HepG2 (cell line): ENCODE data around the gene SNX24. TPM values are rescaled to one million over a fixed set of nuclear protein-coding genes. Genes with fewer than 3 reads are reported as not detected.

Source experiments
- ATAC-seq: fragments of 200-7000 bp; cut with Tn5 transposase; 3 replicates; pipeline ENCODE4 v1.9.1; 2020; ENCODE audit warnings: mild to moderate bottlenecking, moderate library complexity
- BruUV-seq: library from RNA; stranded (reverse); fragments of 400-500 nt; replicated peaks from 2 replicates; lab custom pipeline; 2021; lab: Mats Ljungman, UMichigan
- CTCF ChIA-PET: fragments of 300-600 bp; formaldehyde crosslinking; extraction: SDS; loops from one replicate; lab custom pipeline; 2021; ENCODE audit warnings: low total read pairs, inconsistent platforms, low intra/inter-chr PET ratio; lab: Yijun Ruan, JAX
- POLR2A ChIA-PET: fragments of 350-600 bp; sonication (Branson Sonifier 250); formaldehyde crosslinking; loops from one replicate; lab custom pipeline; 2020; ENCODE audit warnings: antibody characterized with exemption, inconsistent platforms; lab: Yijun Ruan, JAX
- DNase-seq: peaks from one replicate; pipeline ENCODE4 v3.0.0-alpha.2; 2015; ENCODE audit warnings: low spot score
- FAIRE-seq: peaks from 3 replicates; lab custom pipeline; 2011; peaks lifted over from hg19 to GRCh38; lab: Jason Lieb, UNC
- H2AFZ ChIP-seq: one replicate; pipeline ENCODE4 v1.6.1; 2011; ENCODE audit warnings: low read length, inconsistent platforms
- H3K27ac ChIP-seq: fragments of 300-600 bp; 3 replicates; pipeline ENCODE4 v1.8.0; 2011; ENCODE audit warnings: mixed run types, mild to moderate bottlenecking, mixed read lengths, low read length, inconsistent platforms; ENCODE audit not compliant: insufficient read depth; ENCODE audit errors: extremely low read length
- H3K27me3 ChIP-seq, 2 experiments: fragments of 200-600 bp in 1 of 2; 2 replicates in 1 of 2; 3 replicates in 1 of 2; pipeline versions ENCODE4 v1.6.0 to v1.8.0; 2011; ENCODE audit warnings: low read length in 2 of 2, mild to moderate bottlenecking in 2 of 2, moderate library complexity in 2 of 2, inconsistent platforms in 1 of 2; ENCODE audit not compliant: insufficient read depth in 2 of 2, control insufficient read depth in 1 of 2
- H3K36me3 ChIP-seq, 2 experiments: fragments of 200-600 bp in 1 of 2; replicated peaks in 1 of 2; 2 replicates in 1 of 2; 3 replicates in 1 of 2; pipeline versions ENCODE4 v1.5.1 to v1.8.0; 2011; ENCODE audit warnings: low read length in 2 of 2, inconsistent platforms in 1 of 2; ENCODE audit not compliant: insufficient read depth in 2 of 2, control insufficient read depth in 1 of 2
- H3K4me1 ChIP-seq: 2 replicates; pipeline ENCODE4 v1.5.1; 2012; ENCODE audit warnings: low read length, inconsistent platforms; ENCODE audit not compliant: insufficient read depth
- H3K4me2 ChIP-seq: 2 replicates; pipeline ENCODE4 v1.6.0; 2011; ENCODE audit warnings: low read depth, low read length, inconsistent platforms
- H3K4me3 ChIP-seq, 3 experiments: fragments of 200-600 bp in 1 of 3; sonication (generic), shearing (Covaris generic) in 1 of 3; replicated peaks in 1 of 3; 2 replicates each; pipeline ENCODE4 v1.5.1; 2011 to 2016; ENCODE audit warnings: low read length in 3 of 3, inconsistent platforms in 2 of 3, low read depth in 2 of 3, mild to moderate bottlenecking in 2 of 3, control low read depth in 1 of 3, mixed read lengths in 1 of 3; ENCODE audit not compliant: insufficient read depth in 1 of 3
- H3K79me2 ChIP-seq: one replicate; pipeline ENCODE4 v1.6.1; 2011; ENCODE audit warnings: low read length, inconsistent platforms; ENCODE audit not compliant: insufficient read depth
- H3K9ac ChIP-seq: 2 replicates; pipeline ENCODE4 v1.6.0; 2011; ENCODE audit warnings: mild to moderate bottlenecking, low read depth, low read length, inconsistent platforms; ENCODE audit not compliant: insufficient read depth
- H3K9me3 ChIP-seq: 2 replicates; pipeline ENCODE4 v1.5.1; 2012; ENCODE audit warnings: mild to moderate bottlenecking, low read length
- H4K20me1 ChIP-seq: 2 replicates; pipeline ENCODE4 v1.6.0; 2011; ENCODE audit warnings: inconsistent platforms, mild to moderate bottlenecking, low read length, moderate library complexity; ENCODE audit not compliant: insufficient read depth
- BCL6 ChIP-seq: IDR thresholded peaks from 2 replicates; pipeline ENCODE4 v1.6.1; 2016; ENCODE audit warnings: missing genetic modification reagents, missing compliant biosample characterization
- CREB1 ChIP-seq, 2 experiments: fragments of 450-650 bp in 1 of 2; IDR thresholded peaks; 2 replicates each; pipeline ENCODE4 v1.6.1; 2016 to 2017; ENCODE audit warnings: control low read depth in 1 of 2, mild to moderate bottlenecking in 1 of 2, missing compliant biosample characterization in 1 of 2, missing genetic modification characterization in 1 of 2
- KDM4B ChIP-seq: sonication (generic); formaldehyde crosslinking; IDR thresholded peaks from 2 replicates; pipeline ENCODE4 v1.4.0; 2020; ENCODE audit warnings: missing genetic modification reagents
- MTA3 ChIP-seq: sonication (generic); formaldehyde crosslinking; IDR thresholded peaks from 2 replicates; pipeline ENCODE4 v1.4.0; 2020; ENCODE audit warnings: missing genetic modification reagents
- NCOA5 ChIP-seq: sonication (generic); formaldehyde crosslinking; IDR thresholded peaks from 2 replicates; pipeline ENCODE4 v1.4.0; 2020; ENCODE audit warnings: missing genetic modification reagents
- ZNF331 ChIP-seq: sonication (generic); formaldehyde crosslinking; IDR thresholded peaks from 2 replicates; pipeline ENCODE4 v1.4.0; 2020; ENCODE audit warnings: missing genetic modification reagents
- WGBS: methylation state at CpG from one replicate; pipeline ENCODE4 v1.1.6; 2017; ENCODE audit warnings: low lambda C conversion rate; 5-methylcytosine and 5-hydroxymethylcytosine counted together
- in situ Hi-C: cut with HindIII; loops from 2 replicates; pipeline ENCODE4 v1.10.0; 2017; ENCODE audit warnings: low pct_unique_long_range_greater_than_20kb; ENCODE audit not compliant: extremely low pct_ligation_motif_present
- intact Hi-C: fragments of 100-400 bp; cut with micrococcal nuclease; formaldehyde crosslinking; loops from one replicate; pipeline ENCODE4 v1.10.0; 2022; ENCODE audit not compliant: unreplicated experiment
- polyA plus RNA-seq, 8 experiments: library from polyadenylated mRNA; depleted of rRNA in 3 of 8; stranded (reverse) in 7 of 8; unstranded in 1 of 8; fragments of >200 nt; fragmentation: Illumina TruSeq in 4 of 8; extraction: Trizol in 4 of 8; gene quantifications; 2 replicates each; pipeline versions ENCODE4 v1.2.1 to v1.2.3, GENCODE V29; 2011 to 2016; ENCODE audit warnings: low read depth in 4 of 8, missing spikeins in 1 of 8, mixed read lengths in 1 of 8; ENCODE audit not compliant: insufficient read depth in 1 of 8
- total RNA-seq, 5 experiments: library from RNA; depleted of rRNA; stranded (reverse); fragments of >200 nt; fragmentation: Illumina TruSeq; extraction: Trizol; gene quantifications; 2 replicates each; pipeline ENCODE4 v1.2.3, GENCODE V29; 2016; ENCODE audit warnings: low read depth in 1 of 5
- TF ChIP-seq, protein P1 (sequence below): sonication (generic); formaldehyde crosslinking; IDR thresholded peaks from 2 replicates; pipeline ENCODE4 v1.4.0; 2020; ENCODE audit warnings: missing genetic modification reagents, borderline replicate concordance
- TF ChIP-seq, protein P2 (sequence below): sonication (generic); formaldehyde crosslinking; IDR thresholded peaks from 2 replicates; pipeline ENCODE4 v1.8.1; 2023; ENCODE audit warnings: mild to moderate bottlenecking, moderate library complexity, missing genetic modification reagents
- TF ChIP-seq, protein P3 (sequence below): sonication (generic); formaldehyde crosslinking; IDR thresholded peaks from 2 replicates; pipeline ENCODE4 v1.4.0; 2020; ENCODE audit warnings: mild to moderate bottlenecking, missing genetic modification reagents
- TF ChIP-seq, protein P4 (sequence below): sonication (generic); formaldehyde crosslinking; IDR thresholded peaks from 2 replicates; pipeline ENCODE4 v1.5.0; 2020; ENCODE audit warnings: mild to moderate bottlenecking, missing genetic modification reagents, borderline replicate concordance

Gene SNX24
- total and polyA plus RNA-seq, 2 of the 13 experiments (the other 11 are each of a cell fraction or from before 2014, with no cell fraction given): 7.2 to 23.7 TPM

DNA sequence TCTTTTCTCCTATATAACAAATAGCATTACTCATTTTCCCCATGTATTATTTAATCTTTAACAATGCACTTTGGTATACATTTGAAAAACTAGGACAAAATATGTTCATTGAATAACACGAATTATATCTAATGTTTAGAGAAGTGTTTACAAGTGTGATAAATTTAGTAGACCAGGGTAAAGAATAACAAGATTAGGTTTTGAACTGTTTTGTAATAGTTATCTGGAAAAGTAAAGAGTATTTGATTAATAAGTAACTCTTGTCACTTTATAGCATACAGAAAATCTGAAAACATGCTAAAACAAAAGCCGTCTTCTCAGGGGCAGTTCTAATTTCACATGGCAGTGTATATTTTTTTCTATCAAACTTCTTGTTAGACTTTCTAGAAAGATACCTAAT, 132.7 kb downstream of the SNX24 start (continued):
- TF ChIP-seq, protein P1, sequence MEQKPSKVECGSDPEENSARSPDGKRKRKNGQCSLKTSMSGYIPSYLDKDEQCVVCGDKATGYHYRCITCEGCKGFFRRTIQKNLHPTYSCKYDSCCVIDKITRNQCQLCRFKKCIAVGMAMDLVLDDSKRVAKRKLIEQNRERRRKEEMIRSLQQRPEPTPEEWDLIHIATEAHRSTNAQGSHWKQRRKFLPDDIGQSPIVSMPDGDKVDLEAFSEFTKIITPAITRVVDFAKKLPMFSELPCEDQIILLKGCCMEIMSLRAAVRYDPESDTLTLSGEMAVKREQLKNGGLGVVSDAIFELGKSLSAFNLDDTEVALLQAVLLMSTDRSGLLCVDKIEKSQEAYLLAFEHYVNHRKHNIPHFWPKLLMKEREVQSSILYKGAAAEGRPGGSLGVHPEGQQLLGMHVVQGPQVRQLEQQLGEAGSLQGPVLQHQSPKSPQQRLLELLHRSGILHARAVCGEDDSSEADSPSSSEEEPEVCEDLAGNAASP (CRISPR knock-in tag): no peak

DNA sequence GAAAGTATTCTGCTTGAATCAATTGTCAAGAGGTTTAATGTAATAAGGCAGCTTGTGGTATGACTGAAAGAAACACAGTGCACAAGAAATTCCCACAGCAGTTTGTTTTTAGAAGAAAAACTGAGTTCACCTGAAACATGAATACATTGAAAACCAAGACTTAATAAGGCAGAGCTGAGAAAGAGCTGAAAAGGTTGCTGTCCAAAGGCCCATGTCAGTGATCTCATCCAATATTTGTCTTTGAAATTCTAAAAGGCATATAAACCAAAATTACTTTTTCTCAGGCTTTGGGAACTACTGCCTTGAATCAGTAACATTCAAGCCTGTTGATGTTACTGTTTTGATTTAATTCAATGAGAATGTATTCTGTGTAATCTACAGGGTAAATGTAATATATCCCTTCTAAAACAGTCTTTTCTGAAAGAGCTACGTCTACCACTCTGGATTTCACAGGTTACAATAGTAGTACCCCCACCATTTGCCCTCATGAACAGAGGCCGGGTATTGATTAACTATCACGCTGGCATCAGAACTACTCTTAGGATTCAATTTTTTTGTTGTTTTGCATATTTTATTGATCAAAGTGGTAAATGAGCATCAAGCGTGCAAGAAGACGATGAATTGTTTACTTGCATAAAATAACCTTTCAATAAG, 133.4 kb downstream of the SNX24 start:
- no peaks in the 10 kb centered on the region for H3K36me3 ChIP-seq
- H3K4me1 ChIP-seq: peaks cover 30% of the 10 kb centered on the region
- POLR2A ChIA-PET: no interaction called here
- FAIRE-seq (no peak), DNase-seq (no peak), ATAC-seq (peak; percentile 38; the same call in 2 of the 3 replicates)
- no peaks in the 10 kb centered on the region for H3K27me3 ChIP-seq
- intact Hi-C loops (no loop called here), in situ Hi-C loops (no loop called here)
- H3K9ac ChIP-seq: no peak overlapping the region
- H3K9me3 ChIP-seq: no peaks in the 10 kb centered on the region
- no peak overlapping the region for H3K4me3 ChIP-seq
- no TSS peak for BruUV-seq
- no peaks in the 10 kb centered on the region for H4K20me1 ChIP-seq
- no peak overlapping the region for H2AFZ ChIP-seq
- peak overlapping the region; percentile 29 for H3K27ac ChIP-seq
- no peak overlapping the region for H3K4me2 ChIP-seq
- no peaks in the 10 kb centered on the region for H3K79me2 ChIP-seq
- CTCF ChIA-PET: no interaction called here
- WGBS: 84% methylated on average over 5 of the region's 5 CpGs
- TF ChIP-seq MTA3 (CRISPR knock-in tag): no peak
- TF ChIP-seq, protein P2, sequence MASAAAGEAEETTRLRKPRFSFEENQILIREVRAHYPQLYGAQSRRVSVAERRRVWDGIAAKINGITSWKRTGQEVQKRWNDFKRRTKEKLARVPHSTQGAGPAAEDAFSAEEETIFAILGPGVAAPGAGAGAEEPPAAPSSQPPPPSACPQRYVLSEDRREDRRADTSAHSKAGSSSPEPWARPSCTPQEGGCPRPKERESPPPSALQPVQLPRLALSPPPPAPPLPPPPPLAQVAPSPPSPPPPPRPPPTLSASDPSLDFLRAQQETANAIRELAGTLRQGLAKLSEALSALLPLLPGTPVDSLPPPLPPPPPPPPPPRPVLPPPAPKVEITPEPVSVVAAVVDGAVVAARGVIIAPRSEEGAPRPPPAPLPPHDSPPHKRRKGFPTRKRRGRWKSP (CRISPR knock-in tag): no peak
- TF ChIP-seq, protein P3, sequence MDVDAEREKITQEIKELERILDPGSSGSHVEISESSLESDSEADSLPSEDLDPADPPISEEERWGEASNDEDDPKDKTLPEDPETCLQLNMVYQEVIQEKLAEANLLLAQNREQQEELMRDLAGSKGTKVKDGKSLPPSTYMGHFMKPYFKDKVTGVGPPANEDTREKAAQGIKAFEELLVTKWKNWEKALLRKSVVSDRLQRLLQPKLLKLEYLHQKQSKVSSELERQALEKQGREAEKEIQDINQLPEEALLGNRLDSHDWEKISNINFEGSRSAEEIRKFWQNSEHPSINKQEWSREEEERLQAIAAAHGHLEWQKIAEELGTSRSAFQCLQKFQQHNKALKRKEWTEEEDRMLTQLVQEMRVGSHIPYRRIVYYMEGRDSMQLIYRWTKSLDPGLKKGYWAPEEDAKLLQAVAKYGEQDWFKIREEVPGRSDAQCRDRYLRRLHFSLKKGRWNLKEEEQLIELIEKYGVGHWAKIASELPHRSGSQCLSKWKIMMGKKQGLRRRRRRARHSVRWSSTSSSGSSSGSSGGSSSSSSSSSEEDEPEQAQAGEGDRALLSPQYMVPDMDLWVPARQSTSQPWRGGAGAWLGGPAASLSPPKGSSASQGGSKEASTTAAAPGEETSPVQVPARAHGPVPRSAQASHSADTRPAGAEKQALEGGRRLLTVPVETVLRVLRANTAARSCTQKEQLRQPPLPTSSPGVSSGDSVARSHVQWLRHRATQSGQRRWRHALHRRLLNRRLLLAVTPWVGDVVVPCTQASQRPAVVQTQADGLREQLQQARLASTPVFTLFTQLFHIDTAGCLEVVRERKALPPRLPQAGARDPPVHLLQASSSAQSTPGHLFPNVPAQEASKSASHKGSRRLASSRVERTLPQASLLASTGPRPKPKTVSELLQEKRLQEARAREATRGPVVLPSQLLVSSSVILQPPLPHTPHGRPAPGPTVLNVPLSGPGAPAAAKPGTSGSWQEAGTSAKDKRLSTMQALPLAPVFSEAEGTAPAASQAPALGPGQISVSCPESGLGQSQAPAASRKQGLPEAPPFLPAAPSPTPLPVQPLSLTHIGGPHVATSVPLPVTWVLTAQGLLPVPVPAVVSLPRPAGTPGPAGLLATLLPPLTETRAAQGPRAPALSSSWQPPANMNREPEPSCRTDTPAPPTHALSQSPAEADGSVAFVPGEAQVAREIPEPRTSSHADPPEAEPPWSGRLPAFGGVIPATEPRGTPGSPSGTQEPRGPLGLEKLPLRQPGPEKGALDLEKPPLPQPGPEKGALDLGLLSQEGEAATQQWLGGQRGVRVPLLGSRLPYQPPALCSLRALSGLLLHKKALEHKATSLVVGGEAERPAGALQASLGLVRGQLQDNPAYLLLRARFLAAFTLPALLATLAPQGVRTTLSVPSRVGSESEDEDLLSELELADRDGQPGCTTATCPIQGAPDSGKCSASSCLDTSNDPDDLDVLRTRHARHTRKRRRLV (CRISPR knock-in tag): no peak
- TF ChIP-seq BCL6 (CRISPR knock-in tag): no peak
- TF ChIP-seq CREB1 (IDR thresholded peaks at IDR 0.05): no peak
- 0 out of 2 replicates have a peak, but pooled peaks have one; percentile 15 for TF ChIP-seq CREB1 (CRISPR knock-in tag; IDR thresholded peaks at IDR 0.05)
- TF ChIP-seq KDM4B: no peak
- TF ChIP-seq ZNF331 (CRISPR knock-in tag): no peak
- TF ChIP-seq NCOA5 (CRISPR knock-in tag): no peak
- TF ChIP-seq, protein P4, sequence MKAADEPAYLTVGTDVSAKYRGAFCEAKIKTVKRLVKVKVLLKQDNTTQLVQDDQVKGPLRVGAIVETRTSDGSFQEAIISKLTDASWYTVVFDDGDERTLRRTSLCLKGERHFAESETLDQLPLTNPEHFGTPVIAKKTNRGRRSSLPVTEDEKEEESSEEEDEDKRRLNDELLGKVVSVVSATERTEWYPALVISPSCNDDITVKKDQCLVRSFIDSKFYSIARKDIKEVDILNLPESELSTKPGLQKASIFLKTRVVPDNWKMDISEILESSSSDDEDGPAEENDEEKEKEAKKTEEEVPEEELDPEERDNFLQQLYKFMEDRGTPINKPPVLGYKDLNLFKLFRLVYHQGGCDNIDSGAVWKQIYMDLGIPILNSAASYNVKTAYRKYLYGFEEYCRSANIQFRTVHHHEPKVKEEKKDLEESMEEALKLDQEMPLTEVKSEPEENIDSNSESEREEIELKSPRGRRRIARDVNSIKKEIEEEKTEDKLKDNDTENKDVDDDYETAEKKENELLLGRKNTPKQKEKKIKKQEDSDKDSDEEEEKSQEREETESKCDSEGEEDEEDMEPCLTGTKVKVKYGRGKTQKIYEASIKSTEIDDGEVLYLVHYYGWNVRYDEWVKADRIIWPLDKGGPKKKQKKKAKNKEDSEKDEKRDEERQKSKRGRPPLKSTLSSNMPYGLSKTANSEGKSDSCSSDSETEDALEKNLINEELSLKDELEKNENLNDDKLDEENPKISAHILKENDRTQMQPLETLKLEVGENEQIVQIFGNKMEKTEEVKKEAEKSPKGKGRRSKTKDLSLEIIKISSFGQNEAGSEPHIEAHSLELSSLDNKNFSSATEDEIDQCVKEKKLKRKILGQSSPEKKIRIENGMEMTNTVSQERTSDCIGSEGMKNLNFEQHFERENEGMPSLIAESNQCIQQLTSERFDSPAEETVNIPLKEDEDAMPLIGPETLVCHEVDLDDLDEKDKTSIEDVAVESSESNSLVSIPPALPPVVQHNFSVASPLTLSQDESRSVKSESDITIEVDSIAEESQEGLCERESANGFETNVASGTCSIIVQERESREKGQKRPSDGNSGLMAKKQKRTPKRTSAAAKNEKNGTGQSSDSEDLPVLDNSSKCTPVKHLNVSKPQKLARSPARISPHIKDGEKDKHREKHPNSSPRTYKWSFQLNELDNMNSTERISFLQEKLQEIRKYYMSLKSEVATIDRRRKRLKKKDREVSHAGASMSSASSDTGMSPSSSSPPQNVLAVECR (CRISPR knock-in tag): no peak
